ENCODE measurements around the gene CXCR4. TPM values are rescaled to one million over a fixed set of nuclear protein-coding genes. Genes with fewer than 3 reads are reported as not detected.

The CXCR4 gene
- total and polyA plus RNA-seq, 2 experiments from 2014 or later: 0.16 TPM; not detected in 1

DNA sequence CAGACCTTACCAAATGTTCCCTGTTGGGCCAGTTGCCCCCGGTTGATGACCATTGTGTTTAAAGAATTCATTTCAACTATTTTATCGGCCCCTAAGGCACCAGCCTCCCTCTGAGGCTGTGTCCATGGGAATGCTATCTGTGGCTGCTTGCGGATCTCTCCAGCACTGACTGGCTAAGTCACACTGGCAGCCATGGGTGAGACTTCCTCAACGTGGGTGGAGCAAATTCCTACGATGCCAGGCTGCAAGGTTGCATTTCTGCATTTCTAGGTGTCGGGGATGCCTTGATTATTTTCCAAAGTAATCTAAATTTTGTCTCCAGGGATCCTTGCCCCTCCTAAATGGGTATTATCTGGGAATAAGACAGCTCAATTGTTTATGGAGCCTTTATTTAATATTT, 6.2 kb downstream of the CXCR4 start:
- Histone ChIP-seq H4K20me1 (ENCODE audit: insufficient read depth) (no peaks in the 10 kb centered on the region), H3K9me2 (ENCODE audit: insufficient read depth) (no peaks in the 10 kb centered on the region), H3K27me3 (replicated peaks; ENCODE audit: insufficient read depth) (peaks cover 60% of the 10 kb centered on the region), H3K4me2 (ENCODE audit: unreplicated experiment) (no peak overlapping the region), H3K4me1 (ENCODE audit: insufficient read depth) (no peaks in the 10 kb centered on the region), H2AFZ (no peak overlapping the region), H3K9ac (no peak overlapping the region), H3K4me3 (no peak overlapping the region), H3K79me2 (ENCODE audit: insufficient read depth) (no peaks in the 10 kb centered on the region), H3K27ac (no peak overlapping the region), H3F3A (ENCODE audit: insufficient read depth) (no peaks in the 10 kb centered on the region), H3K9me3 (ENCODE audit: low read depth) (no peaks in the 10 kb centered on the region), H3K36me3 (ENCODE audit: low read depth) (no peaks in the 10 kb centered on the region)
- in situ Hi-C loops (cut with MboI): no loop called here
- no peak for DNase-seq
- TF ChIP-seq EZH2phosphoT487 (IDR thresholded peaks at IDR 0.05; ENCODE audit: insufficient read depth, low read depth): no peak
- 41 to 47% methylated on average over 6 of the region's 6 CpGs for WGBS, 2 experiments (ENCODE audit: low coverage in 1 of 2, low lambda C conversion rate in 2 of 2, missing lambda C conversion rate in 2 of 2)

DNA sequence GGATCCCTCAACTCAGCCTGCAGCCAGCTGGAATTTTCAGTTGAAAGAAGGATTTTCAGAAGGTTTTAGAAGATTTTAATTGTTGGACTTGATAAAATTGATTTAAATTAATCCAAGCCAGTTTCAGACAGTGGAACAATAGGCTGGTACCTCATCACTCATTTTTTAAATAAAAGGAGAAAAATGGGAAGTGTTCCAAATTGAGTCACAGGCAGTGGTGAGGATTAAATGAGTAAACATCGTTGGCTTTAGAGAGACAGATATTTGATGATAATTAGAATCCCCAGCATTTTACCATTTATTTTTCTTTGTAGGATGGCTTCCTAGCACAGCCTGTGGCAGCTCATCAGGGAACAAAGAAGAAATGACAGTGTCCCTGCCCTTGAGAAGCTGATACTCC, 7.4 kb downstream of the CXCR4 start:
- no peak overlapping the region for H3K27ac ChIP-seq
- no peak overlapping the region for H3K4me3 ChIP-seq
- H3K79me2 ChIP-seq (ENCODE audit: insufficient read depth): no peaks in the 10 kb centered on the region
- no peaks in the 10 kb centered on the region for H3K36me3 ChIP-seq (ENCODE audit: low read depth)
- no peaks in the 10 kb centered on the region for H3F3A ChIP-seq (ENCODE audit: insufficient read depth)
- no peak overlapping the region for H3K4me2 ChIP-seq (ENCODE audit: unreplicated experiment)
- WGBS, 2 experiments (ENCODE audit: low coverage in 1 of 2, low lambda C conversion rate in 2 of 2, missing lambda C conversion rate in 2 of 2): 8 to 18% methylated on average over 1 of the region's 1 CpG
- in situ Hi-C loops (cut with MboI): no loop called here
- no peak overlapping the region for H2AFZ ChIP-seq
- no peaks in the 10 kb centered on the region for H3K9me2 ChIP-seq (ENCODE audit: insufficient read depth)
- peaks cover 48% of the 10 kb centered on the region for H3K27me3 ChIP-seq (replicated peaks; ENCODE audit: insufficient read depth)
- H4K20me1 ChIP-seq (ENCODE audit: insufficient read depth): no peaks in the 10 kb centered on the region
- no peak for DNase-seq
- no peaks in the 10 kb centered on the region for H3K4me1 ChIP-seq (ENCODE audit: insufficient read depth)
- no peaks in the 10 kb centered on the region for H3K9me3 ChIP-seq (ENCODE audit: low read depth)
- no peak for TF ChIP-seq EZH2 (IDR thresholded peaks at IDR 0.05; ENCODE audit: insufficient read depth, poor library complexity, severe bottlenecking)
- TF ChIP-seq EZH2phosphoT487 (IDR thresholded peaks at IDR 0.05; ENCODE audit: insufficient read depth, low read depth): no peak
- no peak overlapping the region for H3K9ac ChIP-seq

GRCh38 chr2:136108463-136108862, 9.5 kb downstream of the CXCR4 start:
- H4K20me1 ChIP-seq (ENCODE audit: insufficient read depth): no peaks in the 10 kb centered on the region
- no peaks in the 10 kb centered on the region for H3K4me1 ChIP-seq (ENCODE audit: insufficient read depth)
- peaks cover 35% of the 10 kb centered on the region; the same call in 1 of the 2 replicates for H3K27me3 ChIP-seq (replicated peaks; ENCODE audit: insufficient read depth)
- WGBS, 2 experiments (ENCODE audit: low coverage in 1 of 2, low lambda C conversion rate in 2 of 2, missing lambda C conversion rate in 2 of 2): 3 to 5% methylated on average over 3 of the region's 3 CpGs
- TF ChIP-seq EZH2phosphoT487 (IDR thresholded peaks at IDR 0.05; ENCODE audit: insufficient read depth, low read depth): no peak
- TF ChIP-seq EZH2 (IDR thresholded peaks at IDR 0.05; ENCODE audit: insufficient read depth, poor library complexity, severe bottlenecking): no peak
- H3K4me2 ChIP-seq (ENCODE audit: unreplicated experiment): no peak overlapping the region
- H3K4me3 ChIP-seq: no peak overlapping the region
- no peaks in the 10 kb centered on the region for H3F3A ChIP-seq (ENCODE audit: insufficient read depth)
- H3K9me2 ChIP-seq (ENCODE audit: insufficient read depth): no peaks in the 10 kb centered on the region
- H3K9me3 ChIP-seq (ENCODE audit: low read depth): no peaks in the 10 kb centered on the region
- no peak overlapping the region for H3K9ac ChIP-seq
- no peaks in the 10 kb centered on the region for H3K36me3 ChIP-seq (ENCODE audit: low read depth)
- no peak overlapping the region for H2AFZ ChIP-seq
- H3K27ac ChIP-seq: no peak overlapping the region
- DNase-seq: no peak
- in situ Hi-C loops (cut with MboI): no loop called here
- no peaks in the 10 kb centered on the region for H3K79me2 ChIP-seq (ENCODE audit: insufficient read depth)

DNA sequence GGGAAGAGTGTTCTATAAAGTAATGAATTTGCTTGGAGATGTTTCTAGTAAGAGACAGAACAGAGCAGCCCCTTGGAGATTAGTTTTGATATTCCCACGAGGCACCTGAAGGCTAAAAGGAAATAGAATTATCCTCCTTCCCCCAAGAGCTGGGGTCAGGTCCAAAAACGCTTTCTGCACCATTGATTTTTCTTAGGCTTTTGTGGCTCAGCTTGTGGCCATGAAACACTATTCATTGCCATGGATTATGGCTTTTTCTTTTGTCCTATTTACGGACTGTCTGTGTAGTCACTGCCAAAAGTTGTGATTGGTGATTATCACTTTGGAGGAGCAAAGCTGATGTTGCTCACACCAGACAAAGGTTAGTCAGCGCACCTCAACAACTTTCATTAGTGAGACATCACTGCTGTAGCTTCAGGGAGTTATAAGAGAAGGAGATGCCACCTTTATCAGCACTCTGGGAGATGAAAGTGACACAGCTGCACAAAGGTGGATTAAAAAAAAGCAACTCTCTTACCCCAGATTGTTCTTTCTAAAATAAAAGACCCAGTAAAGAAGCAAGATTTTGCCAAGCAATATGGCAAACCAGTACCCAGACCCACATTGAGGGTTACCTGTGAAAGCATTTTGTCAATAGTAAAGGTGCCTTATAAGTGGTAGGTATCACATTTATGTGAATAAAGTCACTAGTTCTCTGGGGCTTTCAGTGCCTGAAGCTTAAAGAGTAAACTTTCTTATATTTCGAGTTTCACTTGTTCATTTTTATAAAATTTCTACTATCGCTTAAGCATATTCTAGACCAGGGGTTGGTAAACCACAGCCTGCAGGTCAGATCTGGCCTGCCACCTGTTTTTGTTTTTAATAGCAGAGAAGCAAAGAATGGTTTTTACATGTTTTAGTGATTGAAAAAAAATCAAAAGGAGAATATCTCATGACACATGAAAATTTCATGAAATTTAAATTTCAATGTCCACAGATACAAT, 10.6 kb downstream of the CXCR4 start:
- 28 to 32% methylated on average over 6 of the region's 6 CpGs for WGBS, 2 experiments (ENCODE audit: low coverage in 1 of 2, low lambda C conversion rate in 2 of 2, missing lambda C conversion rate in 2 of 2)

More for the DNA sequence above, 10.6 kb downstream of the CXCR4 start:
- Histone ChIP-seq H3K27me3 (replicated peaks; ENCODE audit: insufficient read depth) (peaks cover 35% of the 10 kb centered on the region; the same call in 1 of the 2 replicates), H3K9me3 (ENCODE audit: low read depth) (no peaks in the 10 kb centered on the region), H3K4me1 (ENCODE audit: insufficient read depth) (no peaks in the 10 kb centered on the region), H2AFZ (no peak overlapping the region), H3K27ac (no peak overlapping the region), H3K4me2 (ENCODE audit: unreplicated experiment) (no peak overlapping the region), H3K4me3 (no peak overlapping the region), H3K9ac (no peak overlapping the region), H3K9me2 (ENCODE audit: insufficient read depth) (no peaks in the 10 kb centered on the region), H4K20me1 (ENCODE audit: insufficient read depth) (no peaks in the 10 kb centered on the region), H3K79me2 (ENCODE audit: insufficient read depth) (no peaks in the 10 kb centered on the region), H3K36me3 (ENCODE audit: low read depth) (no peaks in the 10 kb centered on the region), H3F3A (ENCODE audit: insufficient read depth) (no peaks in the 10 kb centered on the region)
- no peak for TF ChIP-seq EZH2phosphoT487 (IDR thresholded peaks at IDR 0.05; ENCODE audit: insufficient read depth, low read depth)
- TF ChIP-seq EZH2 (IDR thresholded peaks at IDR 0.05; ENCODE audit: insufficient read depth, poor library complexity, severe bottlenecking): no peak
- in situ Hi-C loops (cut with MboI): no loop called here
- DNase-seq: no peak
